Hematopoietic multipotent progenitor cell (in vitro differentiated cells): ENCODE data around the gene WDR33. TPM values are rescaled to one million over a fixed set of nuclear protein-coding genes. Genes with fewer than 3 reads are reported as not detected.

Experiments used
- DNase-seq, 3 donors: peaks; one replicate each; pipeline ENCODE4 v3.0.0-alpha.2; 2011 to 2015; ENCODE audit warnings: low read depth in 2 of 3, low spot score in 2 of 3
- total RNA-seq: library from RNA; depleted of rRNA; stranded (reverse); fragments of >200 nt; gene quantifications from one replicate; pipeline ENCODE4 v1.2.3, GENCODE V29; 2012

The WDR33 gene
- total RNA-seq, 1 donor = 26.9 TPM

DNA sequence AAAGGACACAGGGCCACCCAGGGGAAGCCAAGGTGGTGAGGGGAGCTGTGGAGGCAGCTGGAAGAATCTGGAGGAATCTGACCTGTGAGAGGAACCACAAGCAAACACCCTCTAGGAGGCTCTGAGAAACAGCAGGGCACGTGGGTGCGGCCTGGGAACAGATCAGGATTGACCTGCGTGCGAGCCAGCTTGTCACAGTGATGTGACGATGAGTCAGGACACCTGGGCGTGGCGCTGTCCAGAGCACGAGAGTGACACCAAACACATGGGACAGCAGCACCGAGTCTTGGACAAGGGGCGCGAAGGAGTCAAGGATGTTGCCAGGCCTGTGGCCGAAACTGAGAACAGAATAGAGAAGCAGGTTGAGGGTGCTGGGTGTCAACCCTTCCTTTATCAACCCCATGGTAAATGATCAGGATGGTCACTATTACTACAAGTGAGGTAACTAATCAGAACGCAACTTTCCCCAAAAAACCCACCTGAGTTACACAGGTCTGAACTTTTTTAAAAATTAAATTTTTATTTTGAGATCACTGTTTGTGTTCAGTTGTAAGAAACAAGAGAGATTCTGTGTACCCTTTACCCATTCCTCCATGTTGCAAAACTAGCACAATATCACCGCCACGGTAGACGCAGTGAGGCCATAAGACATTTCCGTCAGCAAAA lies 110.3 kb downstream of the WDR33 start:
- peak in 1 of 3 donors; percentile 7 for DNase-seq

- DNase-seq = no peak
Measured at GRCh38 chr2:127698553-127699355, 112.2 kb downstream of the WDR33 start.

DNA sequence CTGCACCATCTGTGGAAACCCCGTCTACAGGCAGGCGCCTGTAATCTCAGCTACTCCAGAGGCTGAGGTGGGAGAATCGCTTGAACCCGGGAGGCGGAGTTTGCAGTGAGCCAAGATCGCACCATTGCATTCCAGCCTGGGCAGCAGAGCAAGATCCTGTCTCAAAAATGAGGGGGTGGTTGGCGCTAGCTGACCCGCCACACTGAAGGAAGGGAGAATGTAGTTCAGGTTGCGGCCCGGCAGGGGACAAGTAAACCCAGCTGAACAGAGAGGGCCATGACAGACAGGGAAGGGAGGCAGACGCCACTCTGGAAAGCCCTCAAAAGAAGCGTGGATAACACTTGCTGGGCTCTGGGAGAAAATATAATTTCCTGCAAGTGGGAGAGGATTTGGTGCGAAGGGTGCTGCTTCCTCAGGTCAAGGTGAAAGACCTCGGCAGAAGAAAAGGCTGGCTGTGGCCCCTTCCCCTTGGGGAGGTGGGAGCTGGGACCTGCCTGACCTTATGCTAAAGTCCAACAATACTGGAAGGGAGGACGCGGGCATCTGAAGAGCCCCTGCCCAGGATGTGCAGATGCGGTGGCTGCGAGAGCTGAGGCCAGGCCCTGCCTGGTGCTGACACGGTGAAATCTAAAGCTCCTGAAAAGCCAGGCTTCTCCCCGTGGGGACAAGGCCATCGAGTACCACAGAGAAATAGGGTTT lies 113.3 kb downstream of the WDR33 start:
- no peak for DNase-seq

GRCh38 chr2:127695491-127696472 lies 115.2 kb downstream of the WDR33 start:
- peak in 2 of 3 donors; percentile 67 to 70 for DNase-seq

- no peak for DNase-seq
Measured at GRCh38 chr2:127694986-127695385, 116.0 kb downstream of the WDR33 start.

DNA sequence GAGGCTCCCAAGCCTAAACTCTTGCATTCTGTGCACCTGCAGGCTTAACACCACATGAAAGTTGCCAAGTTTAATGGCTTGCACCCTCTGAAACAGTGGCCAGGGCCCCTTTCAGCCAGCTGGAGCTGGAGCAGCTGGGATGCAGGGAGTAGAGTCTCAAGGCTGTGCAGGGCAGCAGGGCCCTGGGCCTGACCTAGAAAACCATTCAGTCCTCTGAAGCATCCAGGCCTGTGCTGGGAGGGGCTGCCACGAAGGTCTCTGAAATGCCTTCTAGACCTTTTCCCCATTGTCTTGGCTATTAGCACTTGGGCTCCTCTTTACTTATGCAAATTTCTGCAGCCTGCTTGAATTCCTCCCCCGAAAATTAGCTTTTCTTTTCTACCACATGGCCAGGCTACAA lies 120.3 kb downstream of the WDR33 start:
- DNase-seq = no peak

GRCh38 chr2:127688405-127688804 lies 122.6 kb downstream of the WDR33 start:
- no peak for DNase-seq

- no peak for DNase-seq
Measured at GRCh38 chr2:127685410-127686080, 125.4 kb downstream of the WDR33 start.

- DNase-seq = no peak
Measured at GRCh38 chr2:127683757-127684156, 127.2 kb downstream of the WDR33 start.

GRCh38 chr2:127683056-127683455 lies 127.9 kb downstream of the WDR33 start:
- no peak for DNase-seq

DNA sequence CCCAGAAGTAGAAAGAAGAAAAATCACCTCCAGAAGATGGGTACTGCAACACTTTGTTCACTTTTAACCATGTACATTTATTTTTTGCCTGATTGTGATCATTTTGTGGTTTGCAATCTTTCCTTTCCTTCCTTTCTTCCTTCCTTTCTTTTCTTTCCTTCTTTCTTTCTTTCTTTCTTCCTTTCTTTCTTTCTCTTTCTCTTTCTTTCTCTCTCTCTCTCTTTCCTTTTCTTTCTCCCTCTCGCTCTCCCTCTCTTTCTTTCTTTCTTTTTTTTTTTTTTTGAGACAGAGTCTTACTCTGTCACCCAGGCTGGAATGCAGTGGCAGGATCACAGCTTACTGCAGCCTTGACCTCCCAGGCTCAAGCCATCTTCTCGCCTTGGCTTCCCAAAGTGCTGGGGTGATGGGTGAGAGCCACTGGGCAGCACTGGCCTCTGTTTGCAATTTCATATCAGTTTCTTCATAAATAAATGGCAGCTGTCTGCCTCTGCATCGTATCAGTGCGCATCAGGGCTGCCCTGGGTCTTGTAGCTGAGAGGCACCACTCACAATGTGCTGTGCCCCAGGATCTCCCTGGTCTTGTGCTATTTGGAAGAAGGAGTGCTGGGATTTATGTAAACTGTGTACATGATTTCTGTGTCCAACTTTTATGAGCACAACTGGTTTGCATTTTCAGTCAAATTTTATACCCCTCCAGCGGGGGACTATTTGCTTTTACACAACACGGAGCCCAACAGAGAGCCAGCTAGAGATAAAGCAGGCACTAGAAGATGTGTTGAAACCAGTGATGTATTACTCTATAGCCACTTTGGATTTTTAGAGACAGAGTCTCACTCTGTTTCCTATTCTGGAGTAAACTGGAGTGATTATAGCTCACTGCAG lies 128.8 kb downstream of the WDR33 start:
- DNase-seq = no peak

- no peak for DNase-seq
Measured at GRCh38 chr2:127681288-127681804, 129.6 kb downstream of the WDR33 start.

- no peak for DNase-seq
Measured at GRCh38 chr2:127680706-127681287, 130.2 kb downstream of the WDR33 start.

- no peak for DNase-seq
Measured at GRCh38 chr2:127679680-127680361, 131.2 kb downstream of the WDR33 start.

GRCh38 chr2:127678991-127679390 lies 132.0 kb downstream of the WDR33 start:
- no peak for DNase-seq

GRCh38 chr2:127678531-127678930 lies 132.4 kb downstream of the WDR33 start:
- no peak for DNase-seq

DNA sequence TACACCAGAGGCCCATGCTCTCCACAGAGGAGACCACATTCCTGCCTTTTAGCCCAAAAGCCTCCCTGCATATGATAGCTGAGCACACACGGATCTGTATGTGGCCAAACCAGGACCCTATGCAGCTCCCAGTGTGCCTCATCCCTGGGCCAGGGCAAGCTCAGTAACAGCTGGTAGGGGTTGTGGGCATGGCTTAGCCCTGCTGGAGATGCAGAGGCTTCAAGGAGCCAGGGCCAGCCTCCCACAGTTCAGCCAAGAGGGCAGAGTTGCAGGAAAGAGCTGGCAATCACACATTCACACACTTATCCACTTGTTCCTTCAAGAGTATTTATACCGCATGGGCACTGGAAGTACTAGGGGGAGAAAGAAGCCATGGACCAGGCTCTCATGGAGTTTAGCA lies 134.1 kb downstream of the WDR33 start:
- no peak for DNase-seq
